Pancreas (tissue), 10 donors: Measurements from ENCODE around the gene ITPKB. TPM values are rescaled to one million over a fixed set of nuclear protein-coding genes. Genes with fewer than 3 reads are reported as not detected.
"Not testable (repeated sequence)": the region's sequence is repeated elsewhere in the genome, so short reads cannot be mapped to it uniquely, and the experiment has no call there.

Source experiments
- ATAC-seq, 4 donors: fragments of 200-7000 bp; cut with Tn5 transposase; one replicate each; pipeline versions ENCODE4 v1.8.0 to v1.9.1; 2020; ENCODE audit warnings: mild to moderate bottlenecking in 4 of 4, moderate library complexity in 4 of 4
- DNase-seq, 6 donors: peaks; one replicate each; pipeline ENCODE4 v3.0.0-alpha.2; 2020
- FAIRE-seq: peaks from 2 replicates; lab custom pipeline; 2012; peaks lifted over from hg19 to GRCh38; lab: Jason Lieb, UNC
- H3K27ac ChIP-seq, 4 donors: fragments of 200-600 bp; sonication (generic); 1 replicate in 3 of 4; 2 replicates in 1 of 4; pipeline versions ENCODE4 v1.5.0 to v1.8.0; 2020
- H3K27me3 ChIP-seq, 4 donors: fragments of 200-600 bp; one replicate each; pipeline ENCODE4 v1.8.0; 2021
- H3K36me3 ChIP-seq, 3 donors: fragments of 200-600 bp; sonication (generic) in 1 of 3; one replicate each; pipeline versions ENCODE4 v1.5.0 to v1.8.0; 2020 to 2021
- H3K4me1 ChIP-seq, 3 donors: fragments of 200-600 bp; one replicate each; pipeline ENCODE4 v1.8.0; 2021
- H3K4me3 ChIP-seq, 4 donors: fragments of 200-600 bp; sonication (generic) in 2 of 4; one replicate each; pipeline versions ENCODE4 v1.5.0 to v1.8.0; 2020 to 2021
- H3K9me3 ChIP-seq, 4 donors: fragments of 200-600 bp; one replicate each; pipeline ENCODE4 v1.8.0; 2021
- CTCF ChIP-seq, 4 donors: fragments of 200-600 bp; sonication (generic) in 3 of 4; IDR thresholded peaks; one replicate each; pipeline versions ENCODE4 v1.5.0 to v1.8.0; 2021; ENCODE audit warnings: antibody characterized with exemption in 4 of 4
- WGBS, 2 donors: extraction: QIAGEN DNeasy Blood & Tissue Kit; methylation state at CpG; one replicate each; pipeline ENCODE4 v1.1.7; 2013; 5-methylcytosine and 5-hydroxymethylcytosine counted together
- intact Hi-C, 3 donors: fragments of 100-400 bp; cut with DNase I; formaldehyde crosslinking; loops; one replicate each; pipeline versions ENCODE4 v1.11.1 to v1.14.2; 2022
- polyA plus RNA-seq, 2 donors: library from polyadenylated mRNA; stranded (reverse); fragments of 200-250 nt; gene quantifications; one replicate each; pipeline ENCODE4 v1.2.3, GENCODE V29; 2013
- total RNA-seq, 6 donors: library from RNA; stranded (reverse); fragmentation: NEBNext Ultra II Directional in 4 of 6; extraction: Animal tissue kit (Norgen Biotek cat#: 25700) in 4 of 6; gene quantifications; one replicate each; pipeline versions ENCODE4 v1.2.1 to v1.2.4, GENCODE V29; 2021 to 2023
- donor health status: healthy with polysubstance abuse.
- donor health status: DM: no; HTN: no; CAD: no; lungs with moderate emphysema.
- donor health status: DM: no; HTN: no; CAD: no.
- donor health status: control.
- donor health status: control.
- donor health status: Bipolar disorder and iron deficiency.
- donor health status: DM: yes; HTN: yes; CAD: no.
- donor health status: DM: no; HTN: no; CAD: no.
- donor health status: DM: no; HTN: no; CAD: no.
- donor health status: DM: yes; HTN: yes; CAD: no.

The ITPKB gene
- total and polyA plus RNA-seq, 8 donors, result 3.8 to 13.9 (median 5.5) TPM

- ATAC-seq (peak in 3 of 4 donors; percentile 64 to 83 (median 79)), DNase-seq (peak in 1 of 6 donors; percentile 19), FAIRE-seq (peak; percentile 5)
- no peak for TF ChIP-seq CTCF (IDR thresholded peaks at IDR 0.05)
- Histone ChIP-seq H3K27me3 (no peaks in the 10 kb centered on the region), H3K9me3 (no peaks in the 10 kb centered on the region), H3K36me3 (no peaks in the 10 kb centered on the region), H3K4me1 (no peaks in the 10 kb centered on the region), H3K4me3 (no peak overlapping the region), H3K27ac (no peak overlapping the region)
- 47% methylated on average over 5 of the region's 5 CpGs for WGBS, 2 donors
- intact Hi-C loops, result no loop called here
These were observed 39.6 kb upstream of the ITPKB start for GRCh38 chr1:226778657-226779058.

- Histone ChIP-seq H3K27ac (no peak overlapping the region), H3K4me1 (no peaks in the 10 kb centered on the region), H3K9me3 (no peaks in the 10 kb centered on the region), H3K27me3 (no peaks in the 10 kb centered on the region), H3K36me3 (no peaks in the 10 kb centered on the region), H3K4me3 (no peak overlapping the region)
- FAIRE-seq (peak; percentile 5), DNase-seq (no peak), ATAC-seq (no peak)
- intact Hi-C loops, result no loop called here
- 90 to 100% methylated on average over 1 of the region's 1 CpG for WGBS, 2 donors
- no peak for TF ChIP-seq CTCF (IDR thresholded peaks at IDR 0.05)
These were observed 37.9 kb upstream of the ITPKB start for GRCh38 chr1:226776975-226777374.

GRCh38 chr1:226776066-226776465 is 37.0 kb upstream of the ITPKB start:
- H3K36me3 ChIP-seq, result no peaks in the 10 kb centered on the region
- ATAC-seq (no peak), FAIRE-seq (no peak), DNase-seq (no peak)
- no peak overlapping the region for H3K27ac ChIP-seq
- 89 to 92% methylated on average over 6 of the region's 6 CpGs for WGBS, 2 donors
- no peaks in the 10 kb centered on the region for H3K27me3 ChIP-seq
- no peaks in the 10 kb centered on the region for H3K4me1 ChIP-seq
- intact Hi-C loops, result no loop called here
- no peaks in the 10 kb centered on the region for H3K9me3 ChIP-seq
- no peak for TF ChIP-seq CTCF (IDR thresholded peaks at IDR 0.05)
- no peak overlapping the region for H3K4me3 ChIP-seq

GRCh38 chr1:226772446-226773139 is 33.5 kb upstream of the ITPKB start:
- Histone ChIP-seq H3K27ac (no peak overlapping the region), H3K9me3 (no peaks in the 10 kb centered on the region), H3K4me1 (no peaks in the 10 kb centered on the region), H3K36me3 (no peaks in the 10 kb centered on the region), H3K27me3 (no peaks in the 10 kb centered on the region), H3K4me3 (no peak overlapping the region)
- intact Hi-C loops, result no loop called here
- DNase-seq, result no peak
- TF ChIP-seq CTCF (IDR thresholded peaks at IDR 0.05), result no peak
- no peak for ATAC-seq
- WGBS, 2 donors, result 73 to 79% methylated on average over 7 of the region's 7 CpGs
- no peak for FAIRE-seq

- H3K4me1 ChIP-seq, ATAC-seq, H3K27me3 ChIP-seq, H3K4me3 ChIP-seq, H3K36me3 ChIP-seq, H3K9me3 ChIP-seq, intact Hi-C loops, H3K27ac ChIP-seq, FAIRE-seq, DNase-seq: not testable (repeated sequence)
- 87 to 95% methylated on average over 3 of the region's 3 CpGs for WGBS, 2 donors
These were observed 28.1 kb upstream of the ITPKB start for GRCh38 chr1:226767170-226767569.
